HK-2 (cell line): ENCODE results near the gene NGF.
"Not testable (repeated sequence)": the region's sequence is repeated elsewhere in the genome, so short reads cannot be mapped to it uniquely, and the experiment has no call there.

ENCODE experiments used
- DNase-seq: peaks from one replicate; pipeline ENCODE4 v3.0.0-alpha.2; 2018; ENCODE audit not compliant: unreplicated experiment

The NGF gene

GRCh38 chr1:115310581-115311473 lies 27.2 kb downstream of the NGF start:
- no peak for DNase-seq

GRCh38 chr1:115309504-115309903 lies 28.5 kb downstream of the NGF start:
- not testable (repeated sequence) for DNase-seq

DNA sequence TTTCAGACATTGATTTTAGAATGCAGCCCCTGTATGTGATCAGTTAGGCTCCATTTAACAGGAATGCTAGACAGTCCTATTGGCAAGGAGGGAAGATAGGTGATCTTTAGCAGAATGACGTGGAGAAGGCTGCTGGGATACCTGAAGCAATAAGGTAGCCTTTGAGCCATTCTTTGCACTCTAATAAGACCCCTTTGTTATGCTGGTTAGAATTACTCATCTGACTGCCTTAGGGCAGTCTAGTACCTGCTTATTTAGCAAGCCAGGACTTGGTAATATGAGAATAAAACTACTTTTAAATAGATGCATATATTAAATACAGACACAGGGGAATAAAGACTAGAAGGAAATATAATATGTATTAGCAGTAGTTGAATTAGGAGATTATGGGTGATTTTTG lies 29.1 kb downstream of the NGF start:
- DNase-seq: no peak

GRCh38 chr1:115307661-115308060 lies 30.4 kb downstream of the NGF start:
- no peak for DNase-seq

- no peak for DNase-seq
Observed at GRCh38 chr1:115306146-115306545, 31.9 kb downstream of the NGF start.

DNA sequence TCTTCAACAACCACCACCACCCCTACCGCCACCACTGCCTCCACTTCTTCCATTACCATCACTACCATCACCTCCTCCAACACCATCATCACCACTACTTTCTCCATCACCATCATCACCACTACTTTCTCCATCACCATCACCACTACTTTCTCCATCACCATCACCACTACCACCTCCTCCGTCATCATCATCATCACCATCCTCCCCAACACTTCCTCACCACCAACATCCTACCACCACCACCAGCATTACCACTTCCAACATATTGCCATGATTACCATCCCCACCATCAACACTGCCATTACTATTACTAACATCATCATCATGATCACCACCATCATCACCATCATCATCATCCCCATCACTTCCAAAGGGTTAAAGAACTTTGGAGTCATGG lies 34.7 kb downstream of the NGF start:
- no peak for DNase-seq

DNA sequence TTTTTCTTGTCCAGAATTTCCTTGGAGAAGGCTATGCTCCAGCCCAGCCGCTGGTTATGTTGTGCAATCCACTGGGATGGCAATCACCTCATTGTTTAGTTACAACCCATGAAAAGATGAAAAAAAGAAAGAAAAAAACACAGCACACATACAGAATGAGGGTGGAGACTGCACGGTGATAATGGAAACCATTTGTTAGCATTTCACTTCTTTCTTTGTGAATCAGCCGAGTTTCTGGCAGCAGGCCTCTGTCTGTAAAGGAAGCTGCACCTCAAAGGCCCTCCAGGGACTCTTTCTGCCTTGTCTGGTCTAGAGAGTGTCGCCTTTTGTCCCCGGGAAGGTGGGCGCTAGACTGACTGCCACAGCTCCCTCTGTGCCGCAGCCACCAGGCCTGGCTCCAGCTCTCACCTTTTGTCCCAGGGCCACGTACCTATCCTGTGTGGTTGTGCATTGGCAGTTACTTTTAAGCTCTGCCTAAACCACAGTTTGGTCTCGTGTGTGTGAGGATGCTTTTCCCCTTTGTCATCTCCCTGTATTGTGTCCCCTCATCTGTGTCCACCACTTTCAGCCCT lies 35.6 kb downstream of the NGF start:
- no peak for DNase-seq

DNA sequence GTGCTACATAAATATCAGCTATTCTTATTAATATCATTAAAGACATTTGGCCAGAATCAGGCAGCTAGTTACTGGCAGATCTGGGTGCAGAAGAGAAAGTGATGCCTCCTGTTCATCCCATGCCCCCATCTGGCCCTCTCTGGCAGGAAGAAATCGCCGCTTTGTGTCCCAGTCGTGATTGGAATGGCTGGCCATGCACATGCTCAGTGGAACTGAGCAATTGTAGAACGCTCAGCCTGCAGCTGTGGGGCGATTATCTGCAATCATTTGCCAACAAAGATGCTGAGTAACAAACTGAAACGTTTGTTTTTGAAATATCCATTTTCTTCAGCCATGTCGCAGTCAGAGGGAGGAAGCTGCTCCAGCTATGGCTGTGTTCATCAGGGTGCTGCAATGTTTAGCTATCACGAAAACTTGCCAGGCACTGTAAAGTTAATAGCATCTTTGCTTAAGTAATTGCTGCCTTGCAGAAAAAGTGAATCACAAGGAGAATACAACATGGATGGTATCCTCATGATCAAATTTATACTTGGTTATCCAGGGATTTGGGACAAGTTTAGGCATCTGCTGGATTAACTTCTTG lies 36.5 kb downstream of the NGF start:
- no peak for DNase-seq

DNA sequence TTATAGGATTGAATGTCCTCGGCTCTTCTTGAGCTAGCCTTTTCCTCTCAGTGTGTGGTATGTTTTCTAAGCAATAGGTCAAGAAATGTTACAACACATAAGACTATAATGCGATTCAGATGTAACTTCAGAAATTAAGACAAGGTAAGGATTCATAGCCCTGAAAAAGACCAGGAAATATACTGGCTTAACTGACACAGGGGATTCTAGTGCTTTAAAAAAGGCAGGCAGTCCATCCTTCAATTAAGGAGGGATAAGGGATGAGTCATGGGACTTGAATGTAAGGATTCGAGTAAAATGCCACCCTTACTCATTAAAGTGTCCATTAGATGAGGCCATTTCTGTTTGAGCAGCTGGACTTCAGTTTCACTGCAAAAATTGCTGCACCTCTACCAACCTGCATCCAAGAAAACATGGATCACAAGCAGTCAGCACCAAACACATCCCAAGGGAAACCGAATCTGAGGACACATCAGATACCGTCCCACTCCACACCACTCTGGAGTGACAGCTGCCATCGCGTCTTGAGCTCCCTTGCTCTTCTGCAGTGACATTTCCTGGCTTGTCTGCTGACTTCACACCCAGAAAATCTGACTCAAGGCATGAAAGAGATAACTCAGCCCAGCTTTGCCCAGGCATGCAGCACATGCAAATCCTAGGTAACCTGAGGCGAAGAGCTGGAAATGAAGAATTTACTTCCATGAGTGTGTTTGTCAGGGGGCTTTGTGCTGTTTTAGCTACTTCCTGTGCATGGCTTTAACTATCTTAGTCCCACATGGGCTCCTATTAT lies 37.8 kb downstream of the NGF start:
- DNase-seq: peak; percentile 25

GRCh38 chr1:115299266-115299665 lies 38.8 kb downstream of the NGF start:
- DNase-seq: no peak

DNA sequence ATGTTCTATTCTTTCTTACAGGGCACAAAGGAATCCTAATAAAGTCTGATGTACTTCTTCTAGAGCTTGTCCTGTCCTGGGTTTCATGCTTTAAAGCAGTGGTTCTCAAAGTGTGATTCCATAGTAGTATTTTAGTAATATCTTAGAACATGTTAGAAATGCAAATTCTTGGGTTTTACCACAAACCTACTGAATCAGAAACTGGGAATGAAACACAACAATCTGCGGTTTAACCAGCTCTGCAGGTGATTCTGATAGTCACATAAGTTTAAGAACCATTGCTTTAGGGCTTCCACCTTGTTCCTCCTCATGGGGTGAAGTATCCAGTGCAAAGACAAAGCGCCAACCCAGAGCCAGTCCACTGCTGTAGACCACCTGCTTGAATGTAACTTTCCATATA lies 41.1 kb downstream of the NGF start:
- DNase-seq: no peak

- DNase-seq: no peak
Observed at GRCh38 chr1:115295904-115296696, 41.9 kb downstream of the NGF start.

DNA sequence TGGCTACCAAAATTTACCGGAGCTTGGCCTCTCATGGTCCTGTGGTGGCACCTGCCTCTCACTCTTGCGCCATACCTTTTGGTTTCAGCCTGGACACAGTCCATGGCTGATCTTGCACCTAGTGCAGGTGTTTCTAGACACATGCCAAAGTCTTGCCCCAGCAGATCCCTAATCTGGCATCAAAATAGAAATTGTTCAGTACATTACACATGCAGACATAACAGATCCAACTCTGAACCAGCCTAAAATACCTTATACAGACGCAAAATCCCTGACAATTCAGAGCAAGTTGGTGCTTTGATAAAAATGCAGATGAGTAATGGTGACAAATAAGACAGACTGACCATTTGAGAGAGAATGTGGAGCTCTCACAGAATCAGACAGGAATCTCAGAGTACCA lies 44.1 kb downstream of the NGF start:
- DNase-seq: no peak

DNA sequence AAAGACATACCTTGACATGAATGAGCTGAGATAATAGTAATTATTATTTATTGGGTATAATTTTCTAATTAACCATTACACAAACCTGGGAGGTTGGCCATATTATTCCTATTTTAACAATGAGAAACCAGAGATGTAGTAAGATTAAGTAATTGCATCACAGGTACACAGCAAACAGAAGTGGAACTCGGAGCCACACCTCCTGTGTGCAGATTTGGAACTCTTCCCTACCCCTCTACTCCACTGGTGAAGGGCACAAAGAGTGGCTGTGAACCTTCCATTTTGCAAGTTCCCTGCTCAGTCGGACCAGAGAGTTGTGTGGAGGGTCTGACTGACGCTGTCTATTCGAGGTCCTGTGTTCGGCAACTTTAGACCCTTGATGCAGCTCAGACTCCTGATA lies 45.0 kb downstream of the NGF start:
- DNase-seq: no peak

DNA sequence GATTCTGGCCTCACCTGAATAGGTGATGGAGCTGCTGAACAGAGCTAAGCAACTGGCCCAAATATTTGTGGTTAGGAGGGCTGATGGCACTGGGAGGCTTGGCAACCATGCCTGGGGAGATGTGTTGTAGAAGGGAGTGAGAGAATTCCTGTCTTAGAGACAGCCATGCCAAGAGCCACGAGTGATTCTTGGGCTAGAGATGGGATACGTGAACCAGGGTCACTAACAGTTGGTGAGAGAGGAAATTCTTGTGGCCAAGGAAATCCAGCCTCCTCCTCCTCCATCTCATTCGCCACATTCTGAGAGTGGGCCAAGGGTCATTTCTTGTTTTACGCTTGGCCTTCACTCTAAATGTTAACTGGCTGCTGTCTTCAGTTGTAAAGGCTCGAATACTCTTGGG lies 46.3 kb downstream of the NGF start:
- no peak for DNase-seq

GRCh38 chr1:115289940-115290339 lies 48.1 kb downstream of the NGF start:
- no peak for DNase-seq

DNA sequence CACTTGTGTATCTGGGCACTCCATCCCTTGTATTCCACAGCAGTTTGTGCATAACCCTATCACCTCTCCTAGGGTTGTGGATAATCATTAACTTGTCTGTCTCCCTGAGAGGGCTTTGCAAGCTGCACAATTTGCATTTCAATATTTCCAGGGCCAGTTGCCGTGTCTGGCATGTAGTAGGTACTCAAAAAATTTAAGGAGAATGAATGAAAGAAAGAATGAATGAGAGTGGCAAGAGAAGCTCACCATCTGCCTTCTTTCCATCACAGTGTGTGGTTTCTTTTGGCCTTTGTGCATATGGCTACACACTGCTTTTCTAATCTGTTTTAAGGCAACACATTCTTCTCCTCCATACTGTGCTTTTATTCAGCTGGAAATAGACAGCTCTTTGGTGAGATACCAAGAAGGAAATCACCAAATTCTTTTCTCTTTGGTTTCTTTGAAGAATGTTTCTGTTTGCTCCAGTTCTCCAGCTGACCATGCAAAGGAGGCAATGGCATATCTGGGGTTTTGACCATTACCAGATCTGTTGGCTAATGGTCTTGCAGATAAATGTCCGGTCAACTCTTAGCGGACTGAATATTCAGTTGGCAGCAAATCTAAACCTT lies 49.4 kb downstream of the NGF start:
- DNase-seq: no peak

DNA sequence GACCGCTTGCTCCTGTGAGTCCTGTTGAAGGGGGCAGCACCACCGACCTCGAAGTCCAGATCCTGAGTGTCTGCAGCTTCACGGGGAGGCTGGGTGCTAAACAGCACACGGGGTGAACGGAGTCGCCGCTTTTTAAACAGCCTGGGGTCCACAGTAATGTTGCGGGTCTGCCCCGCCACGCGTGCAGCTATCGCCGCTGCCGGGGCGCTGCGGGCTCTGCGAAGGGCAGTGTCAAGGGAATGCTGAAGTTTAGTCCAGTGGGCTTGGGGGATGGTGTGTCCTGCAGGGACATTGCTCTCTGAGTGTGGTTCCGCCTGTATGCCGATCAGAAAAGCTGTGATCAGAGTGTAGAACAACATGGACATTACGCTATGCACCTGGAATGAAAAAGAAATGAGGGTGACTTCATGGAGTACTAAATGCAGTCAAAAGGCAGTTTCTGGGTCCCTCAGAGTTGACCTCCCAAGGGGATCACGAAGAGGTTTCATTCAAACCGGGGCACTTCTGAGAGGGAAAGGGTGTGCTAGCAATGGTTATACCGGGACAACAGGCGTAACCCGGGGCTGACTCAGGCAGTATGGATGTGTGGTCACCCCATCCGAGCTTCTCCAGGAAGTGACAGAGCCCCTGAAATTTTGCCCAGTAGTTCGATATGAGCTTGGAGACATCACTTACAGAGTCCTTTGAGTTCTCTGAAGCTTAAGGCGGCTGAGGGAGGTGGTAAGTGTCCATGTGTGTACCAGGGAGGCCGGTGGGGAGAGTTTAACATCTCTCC lies 51.4 kb downstream of the NGF start:
- DNase-seq: no peak

- no peak for DNase-seq
Observed at GRCh38 chr1:115284209-115284608, 53.8 kb downstream of the NGF start.

DNA sequence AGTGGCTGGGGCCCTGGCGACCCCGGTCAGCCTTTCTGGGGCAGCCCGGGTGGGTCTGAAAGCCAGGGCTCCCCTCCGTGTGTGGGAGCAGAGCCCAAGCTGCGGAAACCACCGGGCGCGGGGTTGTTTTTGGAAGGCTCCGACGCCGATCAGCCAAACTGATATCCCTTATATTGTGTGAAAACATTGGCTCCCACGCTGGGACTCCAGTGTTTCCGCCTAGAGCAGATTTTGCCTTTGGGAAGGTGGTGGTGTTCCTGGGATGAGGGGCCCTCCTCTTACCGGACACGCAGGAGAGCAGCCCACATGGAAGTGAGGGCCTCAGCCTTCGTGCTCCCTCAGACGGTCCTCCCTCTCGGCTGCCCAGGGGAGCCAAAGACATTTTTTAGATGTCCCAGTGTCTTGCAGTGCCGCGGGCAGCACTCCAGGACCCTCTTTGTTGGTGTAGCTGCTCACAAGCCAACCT lies 54.3 kb downstream of the NGF start:
- no peak for DNase-seq
